ENCODE data around the gene LHX3.

DNA sequence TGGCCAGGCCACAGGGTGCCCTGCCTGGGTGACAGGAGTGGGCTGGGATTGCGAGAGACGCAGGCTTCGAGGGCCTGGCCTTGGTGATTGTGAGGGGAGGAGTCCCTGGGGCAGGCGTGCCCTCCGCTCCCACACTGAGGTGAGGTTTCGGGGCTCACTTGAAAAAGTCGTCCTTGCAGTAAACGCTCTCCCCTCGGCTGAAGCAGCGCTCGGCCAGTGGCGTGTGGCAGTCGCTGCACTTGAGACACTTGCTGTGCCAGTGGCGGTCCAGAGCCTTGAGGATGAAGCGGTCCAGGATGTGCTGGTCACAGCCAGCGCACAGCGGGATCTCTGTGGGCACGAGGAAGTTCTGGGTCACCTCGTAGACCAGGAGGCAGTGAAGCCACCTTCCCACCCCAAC is 4.5 kb downstream of the LHX3 start:
- TF ChIP-seq JUND (IDR thresholded peaks at IDR 0.05; ENCODE audit: low read length) (no peak), CTCF (IDR thresholded peaks at IDR 0.05; ENCODE audit: control extremely low read depth in 1 of 3, insufficient read depth in 1 of 3, low read depth in 1 of 3, low read length in 3 of 3) (no peak), HDAC2 (IDR thresholded peaks at IDR 0.05; ENCODE audit: borderline replicate concordance in 1 of 2, low read depth in 2 of 2, low read length in 2 of 2) (no peak), POLR2A (IDR thresholded peaks at IDR 0.05; ENCODE audit: control extremely low read depth in 1 of 2, low read depth in 2 of 2, low read length in 2 of 2) (no peak), POLR2AphosphoS5 (IDR thresholded peaks at IDR 0.05; ENCODE audit: low read depth, low read length) (no peak), NRF1 (IDR thresholded peaks at IDR 0.05; ENCODE audit: low read depth, low read length) (no peak), SIX5 (IDR thresholded peaks at IDR 0.05; ENCODE audit: low read depth, low read length) (no peak), RAD21 (IDR thresholded peaks at IDR 0.05 in 1 of 2, conservative IDR thresholded peaks at IDR 0.05 in 1 of 2; ENCODE audit: low read depth in 2 of 2, low read length in 2 of 2) (no peak), EZH2 (IDR thresholded peaks at IDR 0.05; ENCODE audit: low read depth, low read length, severe bottlenecking) (no peak), GABPA (IDR thresholded peaks at IDR 0.05; ENCODE audit: borderline replicate concordance, insufficient read depth, low read length) (no peak), ZNF274 (IDR thresholded peaks at IDR 0.05; ENCODE audit: borderline replicate concordance, extremely low read depth, low read length) (no peak), NANOG (IDR thresholded peaks at IDR 0.05; ENCODE audit: insufficient read depth, low read depth, low read length, poor library complexity, severe bottlenecking) (no peak)
- TF ChIP-seq, protein P1, sequence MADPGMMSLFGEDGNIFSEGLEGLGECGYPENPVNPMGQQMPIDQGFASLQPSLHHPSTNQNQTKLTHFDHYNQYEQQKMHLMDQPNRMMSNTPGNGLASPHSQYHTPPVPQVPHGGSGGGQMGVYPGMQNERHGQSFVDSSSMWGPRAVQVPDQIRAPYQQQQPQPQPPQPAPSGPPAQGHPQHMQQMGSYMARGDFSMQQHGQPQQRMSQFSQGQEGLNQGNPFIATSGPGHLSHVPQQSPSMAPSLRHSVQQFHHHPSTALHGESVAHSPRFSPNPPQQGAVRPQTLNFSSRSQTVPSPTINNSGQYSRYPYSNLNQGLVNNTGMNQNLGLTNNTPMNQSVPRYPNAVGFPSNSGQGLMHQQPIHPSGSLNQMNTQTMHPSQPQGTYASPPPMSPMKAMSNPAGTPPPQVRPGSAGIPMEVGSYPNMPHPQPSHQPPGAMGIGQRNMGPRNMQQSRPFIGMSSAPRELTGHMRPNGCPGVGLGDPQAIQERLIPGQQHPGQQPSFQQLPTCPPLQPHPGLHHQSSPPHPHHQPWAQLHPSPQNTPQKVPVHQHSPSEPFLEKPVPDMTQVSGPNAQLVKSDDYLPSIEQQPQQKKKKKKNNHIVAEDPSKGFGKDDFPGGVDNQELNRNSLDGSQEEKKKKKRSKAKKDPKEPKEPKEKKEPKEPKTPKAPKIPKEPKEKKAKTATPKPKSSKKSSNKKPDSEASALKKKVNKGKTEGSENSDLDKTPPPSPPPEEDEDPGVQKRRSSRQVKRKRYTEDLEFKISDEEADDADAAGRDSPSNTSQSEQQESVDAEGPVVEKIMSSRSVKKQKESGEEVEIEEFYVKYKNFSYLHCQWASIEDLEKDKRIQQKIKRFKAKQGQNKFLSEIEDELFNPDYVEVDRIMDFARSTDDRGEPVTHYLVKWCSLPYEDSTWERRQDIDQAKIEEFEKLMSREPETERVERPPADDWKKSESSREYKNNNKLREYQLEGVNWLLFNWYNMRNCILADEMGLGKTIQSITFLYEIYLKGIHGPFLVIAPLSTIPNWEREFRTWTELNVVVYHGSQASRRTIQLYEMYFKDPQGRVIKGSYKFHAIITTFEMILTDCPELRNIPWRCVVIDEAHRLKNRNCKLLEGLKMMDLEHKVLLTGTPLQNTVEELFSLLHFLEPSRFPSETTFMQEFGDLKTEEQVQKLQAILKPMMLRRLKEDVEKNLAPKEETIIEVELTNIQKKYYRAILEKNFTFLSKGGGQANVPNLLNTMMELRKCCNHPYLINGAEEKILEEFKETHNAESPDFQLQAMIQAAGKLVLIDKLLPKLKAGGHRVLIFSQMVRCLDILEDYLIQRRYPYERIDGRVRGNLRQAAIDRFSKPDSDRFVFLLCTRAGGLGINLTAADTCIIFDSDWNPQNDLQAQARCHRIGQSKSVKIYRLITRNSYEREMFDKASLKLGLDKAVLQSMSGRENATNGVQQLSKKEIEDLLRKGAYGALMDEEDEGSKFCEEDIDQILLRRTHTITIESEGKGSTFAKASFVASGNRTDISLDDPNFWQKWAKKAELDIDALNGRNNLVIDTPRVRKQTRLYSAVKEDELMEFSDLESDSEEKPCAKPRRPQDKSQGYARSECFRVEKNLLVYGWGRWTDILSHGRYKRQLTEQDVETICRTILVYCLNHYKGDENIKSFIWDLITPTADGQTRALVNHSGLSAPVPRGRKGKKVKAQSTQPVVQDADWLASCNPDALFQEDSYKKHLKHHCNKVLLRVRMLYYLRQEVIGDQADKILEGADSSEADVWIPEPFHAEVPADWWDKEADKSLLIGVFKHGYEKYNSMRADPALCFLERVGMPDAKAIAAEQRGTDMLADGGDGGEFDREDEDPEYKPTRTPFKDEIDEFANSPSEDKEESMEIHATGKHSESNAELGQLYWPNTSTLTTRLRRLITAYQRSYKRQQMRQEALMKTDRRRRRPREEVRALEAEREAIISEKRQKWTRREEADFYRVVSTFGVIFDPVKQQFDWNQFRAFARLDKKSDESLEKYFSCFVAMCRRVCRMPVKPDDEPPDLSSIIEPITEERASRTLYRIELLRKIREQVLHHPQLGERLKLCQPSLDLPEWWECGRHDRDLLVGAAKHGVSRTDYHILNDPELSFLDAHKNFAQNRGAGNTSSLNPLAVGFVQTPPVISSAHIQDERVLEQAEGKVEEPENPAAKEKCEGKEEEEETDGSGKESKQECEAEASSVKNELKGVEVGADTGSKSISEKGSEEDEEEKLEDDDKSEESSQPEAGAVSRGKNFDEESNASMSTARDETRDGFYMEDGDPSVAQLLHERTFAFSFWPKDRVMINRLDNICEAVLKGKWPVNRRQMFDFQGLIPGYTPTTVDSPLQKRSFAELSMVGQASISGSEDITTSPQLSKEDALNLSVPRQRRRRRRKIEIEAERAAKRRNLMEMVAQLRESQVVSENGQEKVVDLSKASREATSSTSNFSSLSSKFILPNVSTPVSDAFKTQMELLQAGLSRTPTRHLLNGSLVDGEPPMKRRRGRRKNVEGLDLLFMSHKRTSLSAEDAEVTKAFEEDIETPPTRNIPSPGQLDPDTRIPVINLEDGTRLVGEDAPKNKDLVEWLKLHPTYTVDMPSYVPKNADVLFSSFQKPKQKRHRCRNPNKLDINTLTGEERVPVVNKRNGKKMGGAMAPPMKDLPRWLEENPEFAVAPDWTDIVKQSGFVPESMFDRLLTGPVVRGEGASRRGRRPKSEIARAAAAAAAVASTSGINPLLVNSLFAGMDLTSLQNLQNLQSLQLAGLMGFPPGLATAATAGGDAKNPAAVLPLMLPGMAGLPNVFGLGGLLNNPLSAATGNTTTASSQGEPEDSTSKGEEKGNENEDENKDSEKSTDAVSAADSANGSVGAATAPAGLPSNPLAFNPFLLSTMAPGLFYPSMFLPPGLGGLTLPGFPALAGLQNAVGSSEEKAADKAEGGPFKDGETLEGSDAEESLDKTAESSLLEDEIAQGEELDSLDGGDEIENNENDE (IDR thresholded peaks at IDR 0.05; ENCODE audit: insufficient replicate concordance, low read length), result no peak

All from H1 (cell line).